Stimulated activated CD4-positive, alpha-beta T cell treated with anti-CD3 and anti-CD28 coated beads, Interleukin-15, amount 100 ng/mL, for 1 hour (primary cell): ENCODE measurements around the gene CKLF.
A peak's percentile ranks its signal among the peaks of the same experiment; 100 is the strongest.
"Not testable (repeated sequence)": the region's sequence is repeated elsewhere in the genome, so short reads cannot be mapped to it uniquely, and the experiment has no call there.

Source experiments
- DNase-seq, 2 donors: peaks; one replicate each; pipeline ENCODE4 v3.0.0-alpha.2; 2020; ENCODE audit warnings: low read depth in 1 of 2, low spot score in 1 of 2

CKLF gene

GRCh38 chr16:66596559-66596958 lies 44.2 kb downstream of the CKLF start:
- DNase-seq = not testable (repeated sequence)

GRCh38 chr16:66596986-66597848 lies 44.8 kb downstream of the CKLF start:
- no peak for DNase-seq

GRCh38 chr16:66598111-66598510 lies 45.7 kb downstream of the CKLF start:
- DNase-seq = no peak

- no peak for DNase-seq
Observed at GRCh38 chr16:66599726-66600125, 47.4 kb downstream of the CKLF start.

GRCh38 chr16:66600477-66600876 lies 48.1 kb downstream of the CKLF start:
- DNase-seq = no peak

- DNase-seq = no peak
Observed at GRCh38 chr16:66601471-66601870, 49.1 kb downstream of the CKLF start.

GRCh38 chr16:66603537-66604375 lies 51.4 kb downstream of the CKLF start:
- DNase-seq = peak; percentile 42 to 58

GRCh38 chr16:66604376-66605176 lies 52.2 kb downstream of the CKLF start, which contains the start of gene CMTM3:
TSS of gene CMTM3 (plus strand) at chr16:66604704. CDS start at chr16:66604806, 102 bp downstream.
- peak; percentile 49 to 70 for DNase-seq

GRCh38 chr16:66605177-66605978 lies 53.0 kb downstream of the CKLF start:
- peak in 1 of 2 donors; percentile 22 for DNase-seq

GRCh38 chr16:66605979-66606751 lies 53.8 kb downstream of the CKLF start:
- no peak for DNase-seq

- peak; percentile 68 to 81 for DNase-seq
Observed at GRCh38 chr16:66608241-66609138, 56.1 kb downstream of the CKLF start.

GRCh38 chr16:66609139-66609510 lies 56.7 kb downstream of the CKLF start:
- DNase-seq = no peak

- no peak for DNase-seq
Observed at GRCh38 chr16:66610111-66610820, 57.9 kb downstream of the CKLF start.

GRCh38 chr16:66611911-66612310 lies 59.5 kb downstream of the CKLF start:
- not testable (repeated sequence) for DNase-seq

GRCh38 chr16:66612422-66612821 lies 60.0 kb downstream of the CKLF start:
- no peak for DNase-seq

- no peak for DNase-seq
Observed at GRCh38 chr16:66614161-66614802, 61.9 kb downstream of the CKLF start.
